ENCODE results near the gene MFN2.

DNA sequence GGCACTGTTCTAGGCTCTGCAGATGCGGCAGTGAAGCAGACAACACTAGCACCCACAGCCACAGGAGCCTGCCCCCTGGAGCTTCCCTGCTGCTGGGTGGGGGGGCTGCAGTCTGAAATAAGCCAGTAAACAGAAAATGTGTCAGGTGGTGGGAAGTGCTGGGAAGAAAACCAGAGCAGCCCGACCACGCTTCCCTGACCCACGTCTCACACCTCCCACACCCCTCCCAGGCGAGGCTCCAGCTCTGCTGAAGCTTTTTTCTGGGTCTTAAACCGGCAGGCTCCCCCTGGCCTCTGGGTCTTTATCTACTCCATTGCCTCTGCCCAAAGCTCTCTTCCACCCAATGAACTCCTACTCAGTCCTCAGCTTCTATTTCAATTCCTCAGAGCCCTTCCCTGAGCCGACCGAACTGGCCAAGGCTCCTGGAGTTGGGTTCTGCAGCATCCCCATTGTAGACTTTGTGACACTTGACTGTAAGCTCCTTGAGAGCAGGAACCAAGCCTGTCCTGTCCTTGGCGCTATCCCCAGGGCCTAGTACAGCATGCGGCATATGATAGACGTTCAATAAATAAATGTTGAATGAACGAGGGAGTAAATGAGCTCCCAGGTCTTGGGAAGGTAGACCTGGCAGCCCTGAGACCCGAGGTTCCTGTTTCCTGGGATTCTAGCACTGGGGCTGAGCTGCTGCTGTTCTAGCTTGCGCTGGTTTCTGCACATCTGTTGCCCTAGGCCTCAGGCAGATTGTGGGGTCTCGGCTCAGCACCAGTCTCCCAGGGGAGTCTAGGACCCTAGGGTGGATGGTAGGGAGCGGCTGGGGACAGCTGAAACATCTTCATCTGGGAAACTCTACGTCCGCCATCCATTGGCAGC lies 57.5 kb downstream of the MFN2 start:
- TF ChIP-seq REST (IDR thresholded peaks at IDR 0.05; ENCODE audit: borderline replicate concordance) (no peak), CTCF (IDR thresholded peaks at IDR 0.05; ENCODE audit: poor library complexity, severe bottlenecking) (no peak), POLR2AphosphoS5 (IDR thresholded peaks at IDR 0.05) (no peak), RAD21 (conservative IDR thresholded peaks at IDR 0.05) (no peak), EP300 (conservative IDR thresholded peaks at IDR 0.05; ENCODE audit: poor library complexity, severe bottlenecking) (no peak)

Measured in neural cell (in vitro differentiated cells).